H1 (cell line): ENCODE data around the gene BASP1. TPM values are rescaled to one million over a fixed set of nuclear protein-coding genes. Genes with fewer than 3 reads are reported as not detected.

Experiments used
- RNF2 ChIP-seq: fragments of 200-900, 300-1000 bp; sonication (generic); IDR thresholded peaks from 2 replicates; pipeline ENCODE4 v1.7.1; 2016; ENCODE audit warnings: borderline replicate concordance, low read depth, mild to moderate bottlenecking, antibody characterized with exemption, low read length; ENCODE audit not compliant: poor library complexity, severe bottlenecking; ENCODE audit errors: missing control alignments
- SUZ12 ChIP-seq: fragments of 200-600 bp; sonication (generic); IDR thresholded peaks from 2 replicates; pipeline ENCODE4 v1.6.1; 2012; ENCODE audit warnings: mild to moderate bottlenecking, inconsistent platforms, low read length, moderate library complexity, mixed read lengths
- polyA plus RNA-seq, 7 experiments: library from polyadenylated mRNA; depleted of rRNA in 3 of 7; stranded (reverse) in 5 of 7; unstranded in 2 of 7; fragments of >200 nt in 5 of 7; fragments of 200-250 nt in 2 of 7; gene quantifications; 1 replicate in 5 of 7; 2 replicates in 1 of 7; 4 replicates in 1 of 7; pipeline versions ENCODE4 v1.2.1 to v1.2.3, GENCODE V29; 2011 to 2013; ENCODE audit warnings: missing spikeins in 2 of 7, mixed read lengths in 2 of 7
- total RNA-seq: library from RNA; stranded (reverse); fragmentation: NEBNext Ultra II Directional; extraction: Animal tissue kit (Norgen Biotek cat#: 25700); gene quantifications from 2 replicates; pipeline ENCODE4 v1.2.1, GENCODE V29; 2021
- TF ChIP-seq, protein P1 (sequence below): IDR thresholded peaks from 2 replicates; pipeline ENCODE4 v1.6.1; 2011; ENCODE audit warnings: low read length, improper control_type of control experiment

Gene BASP1
- total and polyA plus RNA-seq, 2 of the 8 experiments (the other 6 are each of a cell fraction or from before 2014, with no cell fraction given) = 95.2 to 104 TPM

DNA sequence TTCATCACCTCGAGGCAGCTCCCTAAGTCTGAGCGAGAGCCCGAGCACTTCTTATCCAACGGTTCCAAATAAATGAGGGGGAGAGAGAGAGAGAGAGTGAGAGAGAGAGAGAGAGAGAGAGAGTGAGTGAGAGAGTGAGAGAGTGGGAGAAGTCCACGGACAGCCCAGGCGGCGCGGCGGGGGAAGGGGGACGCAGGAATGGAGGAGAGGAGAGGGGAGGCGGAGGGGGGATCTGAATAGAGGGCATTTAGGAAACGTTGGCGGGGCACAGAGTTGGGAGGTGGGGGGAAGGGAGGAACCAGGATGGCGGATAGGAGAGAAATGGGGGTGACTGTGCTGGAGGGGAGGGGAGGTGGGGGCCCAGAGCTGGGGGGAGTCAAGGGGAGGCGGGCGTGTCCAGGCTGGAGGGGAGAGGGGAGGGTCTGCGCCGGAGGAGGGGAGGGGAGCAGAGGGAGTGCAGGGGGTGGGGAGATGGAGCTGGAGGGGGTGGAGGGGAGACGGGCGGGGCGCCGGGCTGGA is 398 bp upstream of the BASP1 start (continued):
- peak; percentile 20 for TF ChIP-seq RNF2
- 0 out of 2 replicates have a peak, but pooled peaks have one; percentile 13 for TF ChIP-seq SUZ12
- TF ChIP-seq, protein P1, sequence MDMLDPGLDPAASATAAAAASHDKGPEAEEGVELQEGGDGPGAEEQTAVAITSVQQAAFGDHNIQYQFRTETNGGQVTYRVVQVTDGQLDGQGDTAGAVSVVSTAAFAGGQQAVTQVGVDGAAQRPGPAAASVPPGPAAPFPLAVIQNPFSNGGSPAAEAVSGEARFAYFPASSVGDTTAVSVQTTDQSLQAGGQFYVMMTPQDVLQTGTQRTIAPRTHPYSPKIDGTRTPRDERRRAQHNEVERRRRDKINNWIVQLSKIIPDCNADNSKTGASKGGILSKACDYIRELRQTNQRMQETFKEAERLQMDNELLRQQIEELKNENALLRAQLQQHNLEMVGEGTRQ = no peak
